IMR-90 (cell line): ENCODE data around the gene BACH1. TPM values are rescaled to one million over a fixed set of nuclear protein-coding genes. Genes with fewer than 3 reads are reported as not detected.

Source experiments
- ATAC-seq: fragments of 200-7000 bp; cut with Tn5 transposase; 2 replicates; pipeline ENCODE4 v1.9.1; 2020; ENCODE audit warnings: low read depth, mild to moderate bottlenecking, moderate library complexity
- BruUV-seq: library from RNA; stranded (reverse); fragments of 400-500 nt; replicated peaks from 2 replicates; lab custom pipeline; 2021; lab: Mats Ljungman, UMichigan
- CTCF ChIA-PET: fragments of 300-600 bp; formaldehyde crosslinking; extraction: SDS; loops from one replicate; lab custom pipeline; 2021; ENCODE audit warnings: antibody characterized with exemption; lab: Yijun Ruan, JAX
- POLR2A ChIA-PET: fragments of 300-600 bp; sonication (Branson Sonifier 250); formaldehyde crosslinking; loops from one replicate; lab custom pipeline; 2022; ENCODE audit warnings: antibody characterized with exemption; ENCODE audit not compliant: unreplicated experiment; lab: Charles Lee
- DNase-seq: peaks from one replicate; pipeline ENCODE4 v3.0.0; 2013
- H2AFZ ChIP-seq: replicated peaks from 2 replicates; pipeline ENCODE3; 2013; ENCODE audit warnings: low read length, mild to moderate bottlenecking; ENCODE audit not compliant: poor library complexity
- H2AK5ac ChIP-seq: 2 replicates; pipeline ENCODE4 v1.6.1; 2013; ENCODE audit warnings: low read depth, low read length, inconsistent platforms
- H2AK9ac ChIP-seq: replicated peaks from 2 replicates; pipeline ENCODE3; 2013; ENCODE audit warnings: mild to moderate bottlenecking, low read depth, low read length, moderate library complexity; ENCODE audit not compliant: poor library complexity
- H2BK120ac ChIP-seq: 2 replicates; pipeline ENCODE4 v1.6.1; 2013; ENCODE audit warnings: low read depth, low read length, inconsistent platforms
- H2BK15ac ChIP-seq: 3 replicates; pipeline ENCODE4 v1.6.1; 2013; ENCODE audit warnings: low read depth, low read length, inconsistent platforms
- H2BK20ac ChIP-seq: 2 replicates; pipeline ENCODE4 v1.6.1; 2013; ENCODE audit warnings: low read depth, mild to moderate bottlenecking, inconsistent platforms, low read length, moderate library complexity
- H2BK5ac ChIP-seq: 2 replicates; pipeline ENCODE4 v1.6.1; 2013; ENCODE audit warnings: mild to moderate bottlenecking, low read depth, low read length, inconsistent platforms; ENCODE audit not compliant: poor library complexity, severe bottlenecking
- H3K14ac ChIP-seq: replicated peaks from 2 replicates; pipeline ENCODE4 v1.6.1; 2013; ENCODE audit warnings: low read depth, low read length, inconsistent platforms
- H3K18ac ChIP-seq: 2 replicates; pipeline ENCODE4 v1.6.1; 2013; ENCODE audit warnings: low read depth, low read length, control low read depth
- H3K23ac ChIP-seq: 2 replicates; pipeline ENCODE4 v1.6.1; 2013; ENCODE audit warnings: low read depth, low read length, inconsistent platforms
- H3K27ac ChIP-seq: 2 replicates; pipeline ENCODE4 v1.5.1; 2013; ENCODE audit warnings: mild to moderate bottlenecking, control low read depth, low read length; ENCODE audit not compliant: insufficient read depth
- H3K27me3 ChIP-seq: 2 replicates; pipeline ENCODE4 v1.6.1; 2013; ENCODE audit warnings: low read length; ENCODE audit not compliant: control insufficient read depth, insufficient read depth
- H3K36me3 ChIP-seq: 2 replicates; pipeline ENCODE4 v1.6.1; 2013; ENCODE audit warnings: low read length, mixed read lengths; ENCODE audit not compliant: control insufficient read depth, insufficient read depth
- H3K4ac ChIP-seq: 2 replicates; pipeline ENCODE4 v1.6.1; 2013; ENCODE audit warnings: low read depth, low read length, inconsistent platforms
- H3K4me1 ChIP-seq: 2 replicates; pipeline ENCODE4 v1.6.1; 2013; ENCODE audit warnings: low read length, mixed read lengths; ENCODE audit not compliant: control insufficient read depth, insufficient read depth
- H3K4me2 ChIP-seq: 2 replicates; pipeline ENCODE4 v1.6.1; 2013; ENCODE audit warnings: low read depth, mild to moderate bottlenecking, control low read depth, low read length, moderate library complexity
- H3K4me3 ChIP-seq: 2 replicates; pipeline ENCODE4 v1.5.1; 2013; ENCODE audit warnings: low read depth, mild to moderate bottlenecking, control low read depth, low read length, moderate library complexity; ENCODE audit not compliant: insufficient read depth
- H3K56ac ChIP-seq: 2 replicates; pipeline ENCODE4 v1.6.1; 2013; ENCODE audit warnings: low read length, inconsistent platforms; ENCODE audit not compliant: insufficient read depth; ENCODE audit errors: extremely low read depth
- H3K79me1 ChIP-seq, 2 experiments: 2 replicates each; pipeline ENCODE4 v1.6.1; 2013; ENCODE audit warnings: low read length in 2 of 2, inconsistent platforms in 1 of 2, low read depth in 1 of 2
- H3K9ac ChIP-seq: 2 replicates; pipeline ENCODE4 v1.6.1; 2013; ENCODE audit warnings: low read depth, low read length, control low read depth
- H3K9me1 ChIP-seq: 2 replicates; pipeline ENCODE4 v1.6.1; 2013; ENCODE audit warnings: low read length, inconsistent platforms; ENCODE audit not compliant: insufficient read depth
- H3K9me3 ChIP-seq: 2 replicates; pipeline ENCODE4 v1.6.1; 2013; ENCODE audit warnings: low read length; ENCODE audit not compliant: control insufficient read depth, insufficient read depth
- H4K20me1 ChIP-seq: 2 replicates; pipeline ENCODE4 v1.6.1; 2013; ENCODE audit warnings: low read length, inconsistent platforms; ENCODE audit not compliant: insufficient read depth
- H4K5ac ChIP-seq: 2 replicates; pipeline ENCODE4 v1.6.1; 2013; ENCODE audit warnings: mild to moderate bottlenecking, low read depth, low read length, control low read depth
- H4K8ac ChIP-seq, 2 experiments: 2 replicates each; pipeline ENCODE4 v1.6.1; 2013; ENCODE audit warnings: low read depth in 2 of 2, low read length in 2 of 2, control low read depth in 1 of 2, inconsistent platforms in 1 of 2
- H4K91ac ChIP-seq: 2 replicates; pipeline ENCODE4 v1.6.1; 2013; ENCODE audit warnings: low read depth, low read length, inconsistent platforms; ENCODE audit not compliant: insufficient read depth
- BHLHE40 ChIP-seq: fragments of 150-350 bp; IDR thresholded peaks from 2 replicates; pipeline ENCODE4 v1.6.1; 2016; ENCODE audit warnings: mild to moderate bottlenecking, low read depth, low read length
- CTCF ChIP-seq: conservative IDR thresholded peaks from 2 replicates; pipeline ENCODE4 v1.5.1; 2012; ENCODE audit warnings: mild to moderate bottlenecking, low read depth, low read length, improper control_type of control experiment
- MAZ ChIP-seq: IDR thresholded peaks from 2 replicates; pipeline ENCODE4 v1.6.1; 2012; ENCODE audit warnings: low read depth, mild to moderate bottlenecking, low read length, improper control_type of control experiment, moderate library complexity, borderline replicate concordance
- MXI1 ChIP-seq: IDR thresholded peaks from 2 replicates; pipeline ENCODE4 v1.6.1; 2012; ENCODE audit warnings: low read depth, mild to moderate bottlenecking, low read length, moderate library complexity, borderline replicate concordance
- RAD21 ChIP-seq: IDR thresholded peaks from 2 replicates; pipeline ENCODE4 v1.6.1; 2012; ENCODE audit warnings: low read length, improper control_type of control experiment
- SMC3 ChIP-seq: fragments of 150-350 bp; IDR thresholded peaks from 2 replicates; pipeline ENCODE4 v1.6.1; 2016; ENCODE audit warnings: low read depth, mild to moderate bottlenecking, antibody characterized with exemption, low read length, moderate library complexity
- WGBS, 2 experiments: methylation state at CpG; one replicate each; pipeline versions ENCODE4 v1.1.5 to v1.1.7; 2013; ENCODE audit warnings: missing lambda C conversion rate in 2 of 2; ENCODE audit not compliant: insufficient read length in 1 of 2; ENCODE audit errors: extremely low coverage in 2 of 2; 5-methylcytosine and 5-hydroxymethylcytosine counted together
- dilution Hi-C: fragments of 300-500 bp; cut with HindIII; formaldehyde crosslinking; loops from one replicate; pipeline ENCODE4 v1.14.3; 2018; ENCODE audit warnings: low sequenced_read_pairs; ENCODE audit not compliant: unreplicated experiment
- in situ Hi-C: fragments of 300-500 bp; cut with MboI; formaldehyde crosslinking; loops from 3 replicates; pipeline ENCODE4 v1.14.3; 2019; ENCODE audit warnings: low sequenced_read_pairs, inconsistent platforms, mixed read lengths
- intact Hi-C: fragments of 100-400 bp; cut with micrococcal nuclease; formaldehyde crosslinking; loops from 2 replicates; pipeline ENCODE4 v1.10.0; 2022
- polyA plus RNA-seq, 3 experiments: library from polyadenylated mRNA; depleted of rRNA; stranded (reverse); fragments of >200 nt; gene quantifications; 2 replicates each; pipeline ENCODE4 v1.2.3, GENCODE V29; 2012; ENCODE audit warnings: low replicate concordance in 1 of 3
- total RNA-seq: library from RNA; depleted of rRNA; stranded (reverse); fragments of >200 nt; gene quantifications from 2 replicates; pipeline ENCODE4 v1.2.3, GENCODE V29; 2012

The BACH1 gene
- total and polyA plus RNA-seq, 2 of the 4 experiments (the other 2 are of a cell fraction), result 23.1 to 108 TPM

GRCh38 chr21:29371464-29371863 is 72.7 kb downstream of the BACH1 start (continued):
- TF ChIP-seq MXI1, result no peak

GRCh38 chr21:29372063-29372802 is 73.5 kb downstream of the BACH1 start:
- peak; percentile 94 for ATAC-seq
- peaks cover 5% of the 10 kb centered on the region for H3K36me3 ChIP-seq
- dilution Hi-C loops, result no loop called here

More at GRCh38 chr21:29372063-29372802, 73.5 kb downstream of the BACH1 start:
- CTCF ChIA-PET, result interaction anchor here (0.7 to 2.0 kb wide), 7 partner anchors 21 to 495 kb away, joined by 3 to 10 read pairs (median 4); no protein-coding TSS in a partner anchor
- Histone ChIP-seq H2BK15ac (0 out of 3 replicates have a peak overlapping the region, but pooled peaks have one; percentile 25), H2BK5ac (peak overlapping the region; percentile 69), H3K4me3 (no peak overlapping the region), H3K23ac (no peak overlapping the region), H2BK120ac (peak overlapping the region; percentile 22), H3K56ac (no peak overlapping the region), H3K9me3 (no peaks in the 10 kb centered on the region), H4K91ac (0 out of 2 replicates have a peak overlapping the region, but pooled peaks have one; percentile 3), H2AFZ (no peak overlapping the region), H4K8ac (peak overlapping the region; percentile 5 to 33; a peak in 2 of 4 replicates), H4K5ac (peak overlapping the region; percentile 88; the same call in 1 of the 2 replicates), H3K79me1 (peaks cover 13 to 25% of the 10 kb centered on the region in 2 experiments; a peak in 2 of 4 replicates), H3K14ac (no peak overlapping the region), H2AK5ac (peak overlapping the region; percentile 57), H3K27me3 (no peaks in the 10 kb centered on the region), H3K9me1 (0 out of 2 replicates have a peak, but pooled peaks cover 3% of the 10 kb centered on the region), H4K20me1 (no peaks in the 10 kb centered on the region), H3K18ac (no peak overlapping the region; the same call in 1 of the 2 replicates), H2BK20ac (peak overlapping the region; percentile 83), H3K9ac (no peak overlapping the region), H2AK9ac (no peak overlapping the region), H3K4me2 (no peak overlapping the region), H3K4me1 (peaks cover 2% of the 10 kb centered on the region; the same call in 1 of the 2 replicates), H3K27ac (no peak overlapping the region), H3K4ac (peak overlapping the region; percentile 44; the same call in 1 of the 2 replicates)
- POLR2A ChIA-PET, result no interaction called here
- DNase-seq, result peak; percentile 84
- in situ Hi-C loops (loop anchor here (5.0 kb wide), 2 partner anchors 210 to 285 kb away; no protein-coding TSS in a partner anchor), intact Hi-C loops (loop anchor here (1.0 to 5.0 kb wide), 5 partner anchors 71 to 477 kb away; no protein-coding TSS in a partner anchor)
- WGBS, 2 experiments, result 80% methylated on average over 1 of the region's 11 CpGs; no CpG with 5 or more reads in 1 of the 2 experiments
- TF ChIP-seq MAZ (no peak), SMC3 (peak; percentile 94), CTCF (peak; percentile 82), RAD21 (peak; percentile 93), BHLHE40 (no peak), MXI1 (no peak)
- BruUV-seq, result no TSS peak
